ENCODE results near the gene BANK1. TPM values are rescaled to one million over a fixed set of nuclear protein-coding genes. Genes with fewer than 3 reads are reported as not detected.

The BANK1 gene
- total and polyA plus RNA-seq, 2 of the 8 experiments (the other 6 are each of a cell fraction or from before 2014, with no cell fraction given) = 0.59 to 0.93 TPM

DNA sequence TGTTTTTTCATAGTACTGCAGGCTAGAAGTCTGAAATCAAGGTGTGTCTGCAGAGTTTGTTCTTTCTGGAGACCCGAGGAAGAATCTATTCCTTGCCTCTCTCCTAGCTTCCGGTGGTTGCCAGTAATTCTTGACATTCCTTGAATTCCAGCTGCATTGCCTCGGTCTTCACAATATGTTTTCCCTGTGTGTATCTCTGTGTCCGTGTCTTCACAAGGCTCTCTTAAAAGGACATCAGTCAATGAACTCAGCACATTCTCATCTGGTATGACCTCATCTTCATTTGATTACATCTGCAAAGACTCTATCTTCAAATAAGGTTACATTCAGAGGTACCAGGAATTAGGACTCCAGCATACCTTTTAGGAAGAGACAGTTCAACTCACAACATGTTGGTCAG, 163.4 kb downstream of the BANK1 start (continued):
- TF ChIP-seq FOSL1 (IDR thresholded peaks at IDR 0.05; ENCODE audit: insufficient read depth, low read depth, low read length) (no peak), POLR2A (IDR thresholded peaks at IDR 0.05; ENCODE audit: control extremely low read depth in 1 of 2, low read depth in 2 of 2, low read length in 2 of 2) (no peak; a peak in 1 of 3 replicates), SRF (IDR thresholded peaks at IDR 0.05; ENCODE audit: low read depth, low read length) (no peak), SP1 (IDR thresholded peaks at IDR 0.05; ENCODE audit: low read depth, low read length) (peak; percentile 82), SIRT6 (IDR thresholded peaks at IDR 0.05; ENCODE audit: low read length) (no peak), SP2 (IDR thresholded peaks at IDR 0.05; ENCODE audit: low read length) (no peak), PHF8 (conservative IDR thresholded peaks at IDR 0.05; ENCODE audit: low read depth, low read length) (no peak), TBP (IDR thresholded peaks at IDR 0.05; ENCODE audit: low read depth, low read length) (peak; percentile 47; the same call in 1 of the 2 replicates), CHD2 (IDR thresholded peaks at IDR 0.05; ENCODE audit: low read length) (no peak), RAD21 (IDR thresholded peaks at IDR 0.05 in 1 of 2, conservative IDR thresholded peaks at IDR 0.05 in 1 of 2; ENCODE audit: low read depth in 2 of 2, low read length in 2 of 2) (0 out of 4 replicates have a peak, but pooled peaks of 1 of the 2 experiments have one; percentile 8), CTBP2 (IDR thresholded peaks at IDR 0.05; ENCODE audit: borderline replicate concordance, insufficient read depth, insufficient read length, low read length) (no peak), JUN (IDR thresholded peaks at IDR 0.05; ENCODE audit: low read depth, low read length) (peak; percentile 76), EP300 (IDR thresholded peaks at IDR 0.05; ENCODE audit: borderline replicate concordance in 1 of 2, low read depth in 2 of 2, low read length in 2 of 2) (peak in 1 of 2 experiments; percentile 65; a peak in 1 of 3 replicates), SP4 (IDR thresholded peaks at IDR 0.05; ENCODE audit: low read length) (no peak), RFX5 (IDR thresholded peaks at IDR 0.05; ENCODE audit: borderline replicate concordance, low read depth, low read length) (no peak), TEAD4 (IDR thresholded peaks at IDR 0.05; ENCODE audit: low read depth, low read length) (peak; percentile 100), KDM1A (IDR thresholded peaks at IDR 0.05; ENCODE audit: borderline replicate concordance, low read length) (no peak), KDM5A (IDR thresholded peaks at IDR 0.05; ENCODE audit: low read length) (no peak), JUND (IDR thresholded peaks at IDR 0.05; ENCODE audit: low read length) (peak; percentile 33; the same call in 1 of the 2 replicates), TAF7 (optimal IDR thresholded peaks at IDR 0.05; ENCODE audit: borderline replicate concordance, low read depth, low read length) (no peak), GABPA (IDR thresholded peaks at IDR 0.05; ENCODE audit: borderline replicate concordance, insufficient read depth, low read length) (no peak), POU5F1 (IDR thresholded peaks at IDR 0.05; ENCODE audit: low read depth, low read length) (no peak), SUZ12 (IDR thresholded peaks at IDR 0.05; ENCODE audit: low read length) (no peak)
- TF ChIP-seq, protein P1, sequence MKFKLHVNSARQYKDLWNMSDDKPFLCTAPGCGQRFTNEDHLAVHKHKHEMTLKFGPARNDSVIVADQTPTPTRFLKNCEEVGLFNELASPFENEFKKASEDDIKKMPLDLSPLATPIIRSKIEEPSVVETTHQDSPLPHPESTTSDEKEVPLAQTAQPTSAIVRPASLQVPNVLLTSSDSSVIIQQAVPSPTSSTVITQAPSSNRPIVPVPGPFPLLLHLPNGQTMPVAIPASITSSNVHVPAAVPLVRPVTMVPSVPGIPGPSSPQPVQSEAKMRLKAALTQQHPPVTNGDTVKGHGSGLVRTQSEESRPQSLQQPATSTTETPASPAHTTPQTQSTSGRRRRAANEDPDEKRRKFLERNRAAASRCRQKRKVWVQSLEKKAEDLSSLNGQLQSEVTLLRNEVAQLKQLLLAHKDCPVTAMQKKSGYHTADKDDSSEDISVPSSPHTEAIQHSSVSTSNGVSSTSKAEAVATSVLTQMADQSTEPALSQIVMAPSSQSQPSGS (IDR thresholded peaks at IDR 0.05; ENCODE audit: low read length) = 0 out of 2 replicates have a peak, but pooled peaks have one; percentile 67
- TF ChIP-seq, protein P2, sequence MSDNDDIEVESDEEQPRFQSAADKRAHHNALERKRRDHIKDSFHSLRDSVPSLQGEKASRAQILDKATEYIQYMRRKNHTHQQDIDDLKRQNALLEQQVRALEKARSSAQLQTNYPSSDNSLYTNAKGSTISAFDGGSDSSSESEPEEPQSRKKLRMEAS (IDR thresholded peaks at IDR 0.05) = no peak
